ENCODE measurements around the gene GARIN3. TPM values are rescaled to one million over a fixed set of nuclear protein-coding genes. Genes with fewer than 3 reads are reported as not detected.
"Not testable (repeated sequence)": the region's sequence is repeated elsewhere in the genome, so short reads cannot be mapped to it uniquely, and the experiment has no call there.

The GARIN3 gene
- total RNA-seq, 4 donors from 2014 or later: not detected

GRCh38 chr5:157213527-157214243 is 47.6 kb upstream of the GARIN3 start:
- no peak for TF ChIP-seq POLR2A (IDR thresholded peaks at IDR 0.05)
- TF ChIP-seq, protein P1, sequence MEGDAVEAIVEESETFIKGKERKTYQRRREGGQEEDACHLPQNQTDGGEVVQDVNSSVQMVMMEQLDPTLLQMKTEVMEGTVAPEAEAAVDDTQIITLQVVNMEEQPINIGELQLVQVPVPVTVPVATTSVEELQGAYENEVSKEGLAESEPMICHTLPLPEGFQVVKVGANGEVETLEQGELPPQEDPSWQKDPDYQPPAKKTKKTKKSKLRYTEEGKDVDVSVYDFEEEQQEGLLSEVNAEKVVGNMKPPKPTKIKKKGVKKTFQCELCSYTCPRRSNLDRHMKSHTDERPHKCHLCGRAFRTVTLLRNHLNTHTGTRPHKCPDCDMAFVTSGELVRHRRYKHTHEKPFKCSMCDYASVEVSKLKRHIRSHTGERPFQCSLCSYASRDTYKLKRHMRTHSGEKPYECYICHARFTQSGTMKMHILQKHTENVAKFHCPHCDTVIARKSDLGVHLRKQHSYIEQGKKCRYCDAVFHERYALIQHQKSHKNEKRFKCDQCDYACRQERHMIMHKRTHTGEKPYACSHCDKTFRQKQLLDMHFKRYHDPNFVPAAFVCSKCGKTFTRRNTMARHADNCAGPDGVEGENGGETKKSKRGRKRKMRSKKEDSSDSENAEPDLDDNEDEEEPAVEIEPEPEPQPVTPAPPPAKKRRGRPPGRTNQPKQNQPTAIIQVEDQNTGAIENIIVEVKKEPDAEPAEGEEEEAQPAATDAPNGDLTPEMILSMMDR (IDR thresholded peaks at IDR 0.05): no peak
- H3K4me1 ChIP-seq: no peaks in the 10 kb centered on the region
- no peak for DNase-seq
- H3K36me3 ChIP-seq: no peaks in the 10 kb centered on the region
- no peaks in the 10 kb centered on the region for H3K9me3 ChIP-seq
- no peak overlapping the region for H3K4me3 ChIP-seq
- no peaks in the 10 kb centered on the region for H3K27me3 ChIP-seq
- H3K27ac ChIP-seq: no peak overlapping the region
- intact Hi-C loops (cut with DNase I; ENCODE audit: low total_unique reads): no loop called here

DNA sequence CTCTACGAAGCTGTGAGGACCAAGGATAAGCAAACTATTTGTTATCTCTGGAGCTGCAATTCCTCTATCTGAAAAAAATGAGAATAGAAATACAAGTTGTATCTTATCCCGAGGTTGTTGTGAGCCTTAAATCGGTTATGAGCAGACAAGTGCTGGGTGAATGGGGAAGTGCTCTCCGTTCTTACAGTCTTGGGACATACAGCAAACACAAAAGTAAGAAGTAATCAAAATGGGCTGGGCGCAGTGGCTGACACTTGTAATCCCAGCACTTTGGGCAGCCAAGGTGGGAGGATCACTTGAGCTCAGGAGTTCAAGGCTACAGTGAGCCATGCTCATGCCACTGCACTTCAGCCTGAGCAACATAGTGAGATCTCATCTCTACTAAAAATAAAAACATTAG is 46.2 kb upstream of the GARIN3 start:
- intact Hi-C loops (cut with DNase I; ENCODE audit: low total_unique reads): no loop called here
- Histone ChIP-seq H3K27me3 (no peaks in the 10 kb centered on the region), H3K27ac (no peak overlapping the region), H3K9me3 (no peaks in the 10 kb centered on the region), H3K4me3 (no peak overlapping the region), H3K4me1 (no peaks in the 10 kb centered on the region), H3K36me3 (no peaks in the 10 kb centered on the region)
- no peak for DNase-seq
- no peak for TF ChIP-seq POLR2A (IDR thresholded peaks at IDR 0.05)
- TF ChIP-seq, protein P1 (IDR thresholded peaks at IDR 0.05): no peak

DNA sequence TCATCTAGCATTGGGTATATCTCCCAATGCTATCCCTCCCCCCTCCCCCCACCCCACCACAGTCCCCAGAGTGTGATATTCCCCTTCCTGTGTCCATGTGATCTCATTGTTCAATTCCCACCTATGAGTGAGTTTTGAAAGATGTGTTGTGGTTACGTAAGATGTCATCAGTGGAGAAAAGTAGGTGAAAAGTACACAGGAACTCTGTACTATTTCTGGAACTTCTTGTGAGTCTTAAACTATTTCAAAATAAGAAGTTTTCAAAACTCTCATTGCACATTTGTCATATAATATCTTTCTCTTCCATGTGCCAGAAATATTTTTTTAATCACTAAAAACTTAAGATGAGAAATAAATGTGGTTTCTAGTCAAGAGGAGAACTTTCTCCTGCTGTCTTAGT is 44.6 kb upstream of the GARIN3 start:
- H3K9me3 ChIP-seq; H3K27ac ChIP-seq; intact Hi-C loops (cut with DNase I; ENCODE audit: low total_unique reads); H3K4me3 ChIP-seq; H3K36me3 ChIP-seq; H3K4me1 ChIP-seq; H3K27me3 ChIP-seq; DNase-seq: not testable (repeated sequence)

- intact Hi-C loops (cut with DNase I; ENCODE audit: low total_unique reads): no loop called here
- Histone ChIP-seq H3K4me3 (no peak overlapping the region), H3K36me3 (no peaks in the 10 kb centered on the region), H3K27me3 (no peaks in the 10 kb centered on the region), H3K27ac (no peak overlapping the region), H3K9me3 (no peaks in the 10 kb centered on the region), H3K4me1 (no peaks in the 10 kb centered on the region)
- no peak for TF ChIP-seq POLR2A (IDR thresholded peaks at IDR 0.05)
- TF ChIP-seq, protein P1 (IDR thresholded peaks at IDR 0.05): no peak
- no peak for DNase-seq
These were observed 39.6 kb upstream of the GARIN3 start for GRCh38 chr5:157205708-157206107.

DNA sequence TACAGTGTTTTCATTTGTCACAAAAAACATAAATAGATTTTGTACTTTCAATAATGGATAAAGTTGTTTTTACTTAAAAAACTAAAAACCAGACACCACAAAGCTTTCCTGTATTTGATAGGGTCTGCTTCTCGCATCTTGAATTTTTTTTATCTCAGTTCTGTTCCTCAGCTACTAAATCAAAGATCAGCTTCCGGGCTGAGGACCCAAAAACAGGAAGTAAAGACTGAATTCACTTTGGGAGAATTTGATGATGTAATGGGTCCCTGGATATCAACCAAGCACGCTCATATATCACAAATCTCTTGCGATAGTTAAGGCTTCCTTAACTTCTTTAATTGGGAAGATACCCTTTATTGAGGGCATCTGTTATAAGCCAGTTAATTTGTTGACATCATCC is 38.7 kb upstream of the GARIN3 start:
- TF ChIP-seq, protein P1 (IDR thresholded peaks at IDR 0.05): no peak
- H3K4me3 ChIP-seq: no peak overlapping the region
- H3K4me1 ChIP-seq: no peaks in the 10 kb centered on the region
- H3K27ac ChIP-seq: no peak overlapping the region
- H3K9me3 ChIP-seq: no peaks in the 10 kb centered on the region
- no peaks in the 10 kb centered on the region for H3K27me3 ChIP-seq
- H3K36me3 ChIP-seq: no peaks in the 10 kb centered on the region
- no peak for DNase-seq
- intact Hi-C loops (cut with DNase I; ENCODE audit: low total_unique reads): no loop called here

DNA sequence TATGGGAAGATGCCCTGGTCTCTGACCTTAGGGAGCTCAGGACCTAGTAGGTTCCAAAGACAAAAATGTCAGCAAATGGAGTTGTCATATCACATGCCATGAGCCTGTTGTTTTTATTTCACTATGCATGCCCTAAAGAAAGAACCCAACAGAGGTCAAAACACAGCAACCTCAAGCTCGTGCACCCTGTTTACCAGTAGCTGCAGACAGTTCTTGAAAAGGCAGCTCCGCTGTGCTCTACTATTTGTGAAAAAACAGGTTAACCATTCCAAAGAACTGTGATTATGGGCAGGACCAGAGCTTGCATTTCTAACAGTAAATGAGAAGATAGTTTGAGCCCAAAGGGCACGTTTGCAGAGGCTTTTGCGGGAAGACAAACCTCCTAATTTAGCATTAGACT is 37.4 kb upstream of the GARIN3 start:
- TF ChIP-seq, protein P1 (IDR thresholded peaks at IDR 0.05): no peak
- no peak for TF ChIP-seq POLR2A (IDR thresholded peaks at IDR 0.05)
- Histone ChIP-seq H3K27me3 (no peaks in the 10 kb centered on the region), H3K27ac (no peak overlapping the region), H3K36me3 (no peaks in the 10 kb centered on the region), H3K4me3 (no peak overlapping the region), H3K9me3 (no peaks in the 10 kb centered on the region), H3K4me1 (no peaks in the 10 kb centered on the region)
- no peak for DNase-seq
- intact Hi-C loops (cut with DNase I; ENCODE audit: low total_unique reads): no loop called here
